HEK293T (cell line): ENCODE measurements around the gene KLK10.
"Not testable (repeated sequence)": the region's sequence is repeated elsewhere in the genome, so short reads cannot be mapped to it uniquely, and the experiment has no call there.

Source experiments
- CTCF ChIA-PET: fragments of 350-600 bp; formaldehyde crosslinking; extraction: SDS; loops from one replicate; lab custom pipeline; 2021; ENCODE audit warnings: antibody characterized with exemption, inconsistent platforms; lab: Yijun Ruan, JAX
- POLR2A ChIA-PET: fragments of 350-600 bp; formaldehyde crosslinking; extraction: SDS; loops from one replicate; lab custom pipeline; 2020; ENCODE audit warnings: antibody characterized with exemption, inconsistent platforms; lab: Yijun Ruan, JAX
- DNase-seq: peaks from one replicate; pipeline ENCODE4 v3.0.0; 2012; ENCODE audit warnings: mixed read lengths; ENCODE audit errors: extremely low spot score
- ARNT ChIP-seq: fragments of 450-650 bp; IDR thresholded peaks from 2 replicates; pipeline ENCODE4 v1.6.1; 2017; ENCODE audit warnings: mild to moderate bottlenecking
- BHLHE40 ChIP-seq: fragments of 450-650 bp; IDR thresholded peaks from 2 replicates; pipeline ENCODE4 v1.6.1; 2016; ENCODE audit warnings: mild to moderate bottlenecking, moderate library complexity, borderline replicate concordance
- CTBP1 ChIP-seq: fragments of 450-650 bp; IDR thresholded peaks from 2 replicates; pipeline ENCODE4 v1.6.1; 2016; ENCODE audit warnings: borderline replicate concordance
- ELF4 ChIP-seq: fragments of 450-650 bp; IDR thresholded peaks from 2 replicates; pipeline ENCODE4 v1.6.1; 2017; ENCODE audit warnings: antibody characterized with exemption
- FOXA1 ChIP-seq: fragments of 450-650 bp; IDR thresholded peaks from 2 replicates; pipeline ENCODE4 v1.6.1; 2016; ENCODE audit warnings: mild to moderate bottlenecking
- FOXK2 ChIP-seq: fragments of 450-650 bp; IDR thresholded peaks from 2 replicates; pipeline ENCODE4 v1.6.1; 2016; ENCODE audit warnings: mild to moderate bottlenecking
- FOXM1 ChIP-seq: fragments of 450-650 bp; IDR thresholded peaks from 2 replicates; pipeline ENCODE4 v1.6.1; 2017; ENCODE audit warnings: mild to moderate bottlenecking, borderline replicate concordance
- HDGF ChIP-seq: fragments of 450-650 bp; IDR thresholded peaks from 2 replicates; pipeline ENCODE4 v1.6.1; 2017; ENCODE audit warnings: antibody characterized with exemption, borderline replicate concordance
- L3MBTL2 ChIP-seq: fragments of 450-650 bp; conservative IDR thresholded peaks from 2 replicates; pipeline ENCODE4 v1.6.1; 2016; ENCODE audit warnings: mild to moderate bottlenecking
- LEF1 ChIP-seq: fragments of 450-650 bp; IDR thresholded peaks from 2 replicates; pipeline ENCODE4 v1.6.1; 2017; ENCODE audit warnings: mild to moderate bottlenecking, borderline replicate concordance
- NFRKB ChIP-seq: fragments of 450-650 bp; IDR thresholded peaks from 2 replicates; pipeline ENCODE4 v1.6.1; 2016; ENCODE audit warnings: mild to moderate bottlenecking, moderate library complexity
- SP1 ChIP-seq: fragments of 450-650 bp; IDR thresholded peaks from 2 replicates; pipeline ENCODE4 v1.6.1; 2017
- SUZ12 ChIP-seq: fragments of 450-650 bp; IDR thresholded peaks from 2 replicates; pipeline ENCODE4 v1.6.1; 2016; ENCODE audit warnings: mild to moderate bottlenecking
- TARDBP ChIP-seq: fragments of 450-650 bp; IDR thresholded peaks from 2 replicates; pipeline ENCODE4 v1.6.1; 2016
- ZNF384 ChIP-seq: fragments of 450-650 bp; IDR thresholded peaks from 2 replicates; pipeline ENCODE4 v1.6.1; 2016
- TF ChIP-seq, protein P1 (sequence below): fragments of 450-650 bp; IDR thresholded peaks from 2 replicates; pipeline ENCODE4 v1.6.1; 2016

The KLK10 gene

DNA sequence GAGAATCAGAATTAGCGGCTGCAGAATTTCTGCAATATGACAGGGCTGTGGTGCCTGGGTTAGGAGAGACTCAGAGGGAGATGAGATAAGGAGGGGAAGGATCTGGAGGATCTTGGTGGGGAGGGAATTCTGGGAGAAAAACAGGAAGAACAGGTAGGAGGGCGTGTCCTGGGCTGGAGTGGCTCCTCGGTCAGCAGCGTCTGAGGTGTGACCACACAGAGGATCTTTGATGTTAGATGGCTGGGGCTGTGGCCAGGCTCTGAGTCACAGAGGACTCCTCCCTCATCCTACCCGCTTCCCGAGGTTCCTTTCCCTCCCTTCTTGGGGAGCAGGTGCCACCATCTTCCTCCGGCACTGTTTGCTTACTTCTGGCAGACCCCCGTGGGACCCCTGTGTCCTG lies 43.7 kb downstream of the KLK10 start:
- ChIA-PET CTCF (no interaction called here), POLR2A (no interaction called here)
- TF ChIP-seq ELF4 = no peak
- TF ChIP-seq BHLHE40 = no peak
- no peak for TF ChIP-seq CTBP1
- no peak for TF ChIP-seq FOXM1
- no peak for TF ChIP-seq NFRKB
- TF ChIP-seq TARDBP = no peak
- no peak for TF ChIP-seq SP1
- TF ChIP-seq SUZ12 = no peak
- TF ChIP-seq FOXK2 = no peak
- TF ChIP-seq LEF1 = no peak
- TF ChIP-seq, protein P1, sequence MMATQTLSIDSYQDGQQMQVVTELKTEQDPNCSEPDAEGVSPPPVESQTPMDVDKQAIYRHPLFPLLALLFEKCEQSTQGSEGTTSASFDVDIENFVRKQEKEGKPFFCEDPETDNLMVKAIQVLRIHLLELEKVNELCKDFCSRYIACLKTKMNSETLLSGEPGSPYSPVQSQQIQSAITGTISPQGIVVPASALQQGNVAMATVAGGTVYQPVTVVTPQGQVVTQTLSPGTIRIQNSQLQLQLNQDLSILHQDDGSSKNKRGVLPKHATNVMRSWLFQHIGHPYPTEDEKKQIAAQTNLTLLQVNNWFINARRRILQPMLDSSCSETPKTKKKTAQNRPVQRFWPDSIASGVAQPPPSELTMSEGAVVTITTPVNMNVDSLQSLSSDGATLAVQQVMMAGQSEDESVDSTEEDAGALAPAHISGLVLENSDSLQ = no peak
- no peak for TF ChIP-seq ARNT
- TF ChIP-seq FOXA1 = no peak
- no peak for TF ChIP-seq ZNF384
- TF ChIP-seq L3MBTL2 = no peak
- no peak for DNase-seq

DNA sequence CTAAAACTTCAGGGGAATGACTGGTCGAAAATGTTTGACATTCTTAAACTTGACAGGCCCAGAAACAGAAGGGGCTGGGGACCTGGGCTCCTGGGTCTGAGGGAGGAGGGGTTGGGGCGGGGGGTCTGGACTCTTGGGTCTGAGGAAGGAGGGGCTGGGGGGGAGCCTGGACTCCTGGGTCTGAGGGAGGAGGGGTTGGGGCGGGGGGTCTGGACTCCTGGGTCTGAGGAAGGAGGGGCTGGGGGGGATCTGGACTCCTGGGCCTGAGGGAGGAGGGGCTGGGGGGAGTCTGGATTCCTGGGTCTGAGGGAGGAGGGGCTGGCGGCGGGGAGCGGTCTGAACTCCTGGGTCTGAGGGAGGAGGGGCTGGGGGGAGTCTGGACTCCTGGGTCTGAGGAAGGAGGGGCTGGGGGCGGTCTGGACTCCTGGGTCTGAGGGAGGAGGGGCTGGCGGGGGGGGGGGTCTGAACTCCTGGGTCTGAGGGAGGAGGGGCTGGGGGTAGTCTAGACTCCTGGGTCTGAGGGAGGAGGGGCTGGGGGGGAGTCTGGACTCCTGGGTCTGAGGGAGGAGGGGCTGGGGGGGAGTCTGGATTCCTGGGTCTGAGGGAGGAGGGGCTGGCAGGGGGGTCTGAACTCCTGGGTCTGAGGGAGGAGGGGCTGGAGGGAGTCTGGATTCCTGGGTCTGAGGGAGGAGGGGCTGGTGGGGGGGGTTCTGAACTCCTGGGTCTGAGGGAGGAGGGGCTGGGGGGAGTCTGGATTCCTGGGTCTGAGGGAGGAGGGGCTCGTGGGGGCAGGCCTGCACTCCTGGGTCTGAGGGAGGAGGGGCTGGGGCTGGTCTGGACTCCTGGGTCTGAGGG lies 44.6 kb downstream of the KLK10 start:
- TF ChIP-seq CTBP1 = no peak
- TF ChIP-seq TARDBP = no peak
- TF ChIP-seq L3MBTL2 = no peak
- TF ChIP-seq, protein P1 = no peak

DNA sequence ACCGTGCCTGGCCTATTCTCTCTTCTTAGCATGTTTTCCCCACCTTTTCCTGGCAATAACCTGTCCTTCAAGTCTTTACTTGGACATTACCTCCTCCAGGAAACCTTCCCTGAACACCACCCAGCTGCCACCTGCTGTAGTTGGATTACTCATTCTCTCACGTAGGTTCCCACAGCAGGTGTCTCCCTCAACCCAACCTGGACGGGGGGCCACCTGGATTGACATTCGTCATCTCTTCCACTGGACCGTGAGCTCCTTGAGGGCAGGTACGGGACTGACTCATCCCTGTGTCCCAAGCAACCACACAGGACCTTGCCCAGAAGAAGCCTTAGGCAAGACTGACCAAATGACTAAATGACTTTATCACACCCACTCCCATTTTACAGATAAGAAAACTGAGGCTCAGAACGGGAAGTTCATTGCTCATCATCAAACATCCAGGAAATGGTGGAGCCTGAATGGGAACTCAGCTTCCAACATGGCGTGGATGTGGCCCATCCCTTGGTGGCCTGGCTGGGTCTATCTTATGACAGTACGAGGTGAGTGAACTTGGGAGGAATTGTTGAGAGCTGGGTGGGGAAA lies 46.6 kb downstream of the KLK10 start:
- TF ChIP-seq NFRKB = no peak
- TF ChIP-seq, protein P1 = no peak
- no peak for TF ChIP-seq HDGF
- no peak for TF ChIP-seq BHLHE40
- TF ChIP-seq LEF1 = no peak
- TF ChIP-seq TARDBP = no peak
- no peak for TF ChIP-seq SUZ12
- POLR2A ChIA-PET = no interaction called here
- CTCF ChIA-PET = no interaction called here
- no peak for DNase-seq

More for the DNA sequence above, 44.6 kb downstream of the KLK10 start:
- CTCF ChIA-PET = no interaction called here
- POLR2A ChIA-PET = no interaction called here
- DNase-seq = no peak

DNA sequence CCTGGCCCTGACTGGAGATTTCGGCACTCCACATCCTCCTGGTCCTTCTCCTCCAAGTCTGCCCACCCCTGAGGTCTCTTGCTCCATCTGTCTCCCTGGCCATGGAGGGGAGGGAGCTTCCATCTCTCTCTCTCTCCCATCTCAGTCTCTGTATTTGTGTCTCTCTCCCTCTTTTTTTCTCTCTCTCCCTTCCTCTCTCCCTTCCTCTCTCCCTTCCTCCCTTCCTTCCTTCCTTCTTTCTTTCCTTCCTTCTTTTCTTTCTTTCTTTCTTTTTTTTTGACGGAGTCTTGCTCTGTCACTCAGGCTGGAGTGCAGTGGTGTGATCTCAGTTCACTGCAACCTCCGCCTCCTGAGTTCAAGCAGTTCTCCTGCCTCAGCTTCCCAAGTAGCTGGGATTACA lies 49.7 kb downstream of the KLK10 start:
- DNase-seq, POLR2A ChIA-PET, CTCF ChIA-PET: not testable (repeated sequence)

DNA sequence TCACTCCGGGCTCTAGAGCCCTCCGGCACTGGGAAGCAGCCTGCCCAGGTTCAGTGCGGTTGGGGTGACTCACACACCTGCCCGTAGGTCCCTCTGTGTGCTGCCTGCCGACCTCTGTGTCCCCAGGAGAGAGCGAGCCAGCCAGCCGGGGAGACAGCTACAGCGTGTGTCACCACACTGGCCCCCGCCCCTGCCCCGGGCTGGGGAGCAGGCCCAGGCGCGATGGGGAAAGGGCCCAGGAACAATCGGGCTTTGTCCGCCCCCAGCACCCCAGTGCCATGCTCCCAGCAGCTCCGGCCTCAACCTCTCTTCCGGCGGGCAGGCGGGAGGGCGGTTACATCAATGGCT lies 50.1 kb downstream of the KLK10 start, which contains the start of gene KLK6:
KLK6 (minus strand) TSS at position 179 of the 348 bp plus-strand sequence. CDS start 1,487 bp downstream, outside the sequence.
- CTCF ChIA-PET = no interaction called here
- no peak for DNase-seq
- POLR2A ChIA-PET = no interaction called here
- no peak for TF ChIP-seq LEF1

DNA sequence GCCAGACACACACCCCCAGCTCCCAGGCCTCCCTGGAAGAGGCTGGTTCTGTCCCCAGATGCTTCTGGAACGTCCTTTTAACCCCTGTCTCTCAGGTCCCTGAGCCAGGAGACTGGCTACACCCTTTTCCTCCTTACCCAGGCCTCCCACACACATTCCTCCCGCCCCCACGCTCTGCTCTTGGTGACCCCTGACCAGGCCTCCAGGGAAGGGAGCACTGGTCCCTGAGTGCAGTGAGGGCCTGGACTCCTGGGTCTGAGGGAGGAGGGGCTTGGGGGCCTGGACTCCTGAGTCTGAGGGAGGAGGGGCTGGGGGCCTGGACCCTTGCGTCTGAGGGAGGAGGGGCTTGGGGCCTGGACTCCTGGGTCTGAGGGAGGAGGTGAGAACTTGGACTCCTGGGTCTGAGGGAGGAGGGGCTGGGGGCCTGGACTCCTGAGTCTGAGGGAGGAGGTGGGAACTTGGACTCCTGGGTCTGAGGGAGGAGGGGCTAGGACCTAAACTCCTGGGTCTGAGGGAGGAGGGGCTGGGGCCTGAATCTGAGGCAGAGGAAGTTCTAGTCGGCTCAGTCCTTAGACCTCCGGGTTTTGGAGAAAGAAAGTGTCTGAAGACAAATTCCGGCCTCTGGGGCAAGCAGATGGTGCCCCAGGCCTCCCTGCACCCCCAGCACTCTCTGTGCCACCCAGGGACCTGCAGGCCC lies 50.6 kb downstream of the KLK10 start:
- TF ChIP-seq CTBP1 (no peak), L3MBTL2 (no peak), FOXM1 (no peak)
- ChIA-PET POLR2A (no interaction called here), CTCF (no interaction called here)
- no peak for DNase-seq

DNA sequence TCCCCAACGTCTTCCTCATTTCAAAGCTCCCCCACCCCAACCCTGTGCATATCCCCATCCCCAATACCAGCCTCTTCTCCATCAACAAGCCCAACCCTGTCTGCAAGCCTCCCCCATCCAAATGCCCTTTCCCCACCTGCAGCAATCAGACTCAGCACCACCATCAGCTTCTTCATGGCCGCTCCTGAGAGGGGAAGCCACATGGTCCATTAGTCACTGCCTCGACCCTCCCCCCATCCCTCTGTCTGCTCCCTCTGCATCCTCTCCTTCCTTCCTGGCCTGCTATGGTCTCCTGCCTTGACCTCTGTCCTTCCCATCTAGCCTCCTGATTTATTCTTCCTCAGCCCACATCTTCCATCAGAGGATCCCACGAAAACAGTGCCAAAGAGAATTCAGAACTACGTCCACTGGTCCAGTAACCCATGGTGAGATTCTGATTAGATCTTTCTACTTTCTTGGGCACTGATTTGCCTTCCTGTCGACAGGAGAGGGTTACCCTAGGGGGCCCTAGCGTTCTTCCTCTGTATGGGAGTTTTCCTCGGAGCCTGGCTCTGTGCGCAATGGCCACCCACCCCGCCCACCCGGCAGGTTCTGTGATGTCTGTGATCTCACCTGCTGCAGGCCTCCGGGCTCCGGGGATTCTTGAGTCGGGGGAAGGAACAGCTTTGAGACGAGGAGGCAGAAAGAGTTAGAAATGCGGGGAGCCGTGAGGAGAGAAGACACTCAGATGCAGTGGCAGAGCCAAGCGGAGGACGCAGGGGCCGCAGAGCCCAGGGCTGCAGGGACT lies 51.4 kb downstream of the KLK10 start:
- no peak for DNase-seq
- ChIA-PET CTCF (no interaction called here), POLR2A (no interaction called here)
- no peak for TF ChIP-seq BHLHE40
- TF ChIP-seq TARDBP = no peak
- TF ChIP-seq SUZ12 = no peak
- no peak for TF ChIP-seq HDGF
- no peak for TF ChIP-seq NFRKB
- no peak for TF ChIP-seq FOXM1
- no peak for TF ChIP-seq L3MBTL2
- TF ChIP-seq CTBP1 = no peak
- no peak for TF ChIP-seq FOXA1
- no peak for TF ChIP-seq LEF1
- TF ChIP-seq ARNT = no peak
- TF ChIP-seq SP1 = no peak
- TF ChIP-seq ZNF384 = no peak
- TF ChIP-seq FOXK2 = no peak
- no peak for TF ChIP-seq ELF4
- TF ChIP-seq, protein P1 = no peak
